Measurements from ENCODE around the gene PHF23. TPM values are rescaled to one million over a fixed set of nuclear protein-coding genes. Genes with fewer than 3 reads are reported as not detected.

The PHF23 gene
- total and polyA plus RNA-seq, 2 donors (not counting 1 experiment from before 2014, with no cell fraction given) = 45.4 to 48.7 TPM

- H3K79me2 ChIP-seq (ENCODE audit: control insufficient read depth, insufficient read depth, low read length) = peaks cover 32% of the 10 kb centered on the region
- H3K4me2 ChIP-seq (ENCODE audit: extremely low read depth, insufficient read depth, low read length) = no peak overlapping the region
- no peaks in the 10 kb centered on the region for H3K27me3 ChIP-seq (ENCODE audit: control insufficient read depth, insufficient read depth, low read length)
- H3K36me3 ChIP-seq (ENCODE audit: control insufficient read depth, insufficient read depth, low read length) = peaks cover 53% of the 10 kb centered on the region
- DNase-seq (ENCODE audit: low read depth in 2 of 2) = no peak
- H3K27ac ChIP-seq (ENCODE audit: insufficient read depth, low read length) = no peak overlapping the region
- H3K4me1 ChIP-seq (ENCODE audit: control insufficient read depth, extremely low read depth, insufficient read depth, low read length) = peaks cover 2% of the 10 kb centered on the region
- H4K20me1 ChIP-seq (ENCODE audit: control insufficient read depth, extremely low read depth, insufficient read depth, low read length) = no peaks in the 10 kb centered on the region
- TF ChIP-seq EZH2 (IDR thresholded peaks at IDR 0.05; ENCODE audit: low read length, missing control alignments) (no peak), CTCF (conservative IDR thresholded peaks at IDR 0.05 in 1 of 2, IDR thresholded peaks at IDR 0.05 in 1 of 2; ENCODE audit: low read depth in 1 of 2, low read length in 2 of 2) (no peak)
- H2AFZ ChIP-seq (ENCODE audit: low read length) = no peak overlapping the region
- H3K4me3 ChIP-seq (replicated peaks in 1 of 4; ENCODE audit: control extremely low read depth in 1 of 4, insufficient read depth in 1 of 4, low read depth in 3 of 4, low read length in 4 of 4) = no peak overlapping the region
- no peaks in the 10 kb centered on the region for H3K9me3 ChIP-seq (ENCODE audit: control insufficient read depth, insufficient read depth, low read depth, low read length)
- no peak overlapping the region for H3K9ac ChIP-seq (ENCODE audit: insufficient read depth, low read length)
These were observed 13.4 kb downstream of the PHF23 start for GRCh38 chr17:7225711-7226331.

- Histone ChIP-seq H3K79me2 (ENCODE audit: control insufficient read depth, insufficient read depth, low read length) (peaks cover 25% of the 10 kb centered on the region), H4K20me1 (ENCODE audit: control insufficient read depth, extremely low read depth, insufficient read depth, low read length) (no peaks in the 10 kb centered on the region)
These were observed 14.6 kb downstream of the PHF23 start for GRCh38 chr17:7224661-7225111.

GRCh38 chr17:7224110-7224509, 15.1 kb downstream of the PHF23 start:
- no peak for DNase-seq (ENCODE audit: low read depth in 2 of 2)
- H3K79me2 ChIP-seq (ENCODE audit: control insufficient read depth, insufficient read depth, low read length) = peaks cover 22% of the 10 kb centered on the region
- TF ChIP-seq CTCF (conservative IDR thresholded peaks at IDR 0.05 in 1 of 2, IDR thresholded peaks at IDR 0.05 in 1 of 2; ENCODE audit: low read depth in 1 of 2, low read length in 2 of 2) (no peak), EZH2 (IDR thresholded peaks at IDR 0.05; ENCODE audit: low read length, missing control alignments) (no peak)
- peaks cover 44% of the 10 kb centered on the region for H3K36me3 ChIP-seq (ENCODE audit: control insufficient read depth, insufficient read depth, low read length)
- no peaks in the 10 kb centered on the region for H3K27me3 ChIP-seq (ENCODE audit: control insufficient read depth, insufficient read depth, low read length)
- H3K4me3 ChIP-seq (replicated peaks in 1 of 4; ENCODE audit: control extremely low read depth in 1 of 4, insufficient read depth in 1 of 4, low read depth in 3 of 4, low read length in 4 of 4) = no peak overlapping the region
- no peak overlapping the region for H3K9ac ChIP-seq (ENCODE audit: insufficient read depth, low read length)
- H3K4me1 ChIP-seq (ENCODE audit: control insufficient read depth, extremely low read depth, insufficient read depth, low read length) = peaks cover 7% of the 10 kb centered on the region
- no peak overlapping the region for H3K27ac ChIP-seq (ENCODE audit: insufficient read depth, low read length)
- no peaks in the 10 kb centered on the region for H4K20me1 ChIP-seq (ENCODE audit: control insufficient read depth, extremely low read depth, insufficient read depth, low read length)
- no peak overlapping the region for H2AFZ ChIP-seq (ENCODE audit: low read length)
- no peak overlapping the region for H3K4me2 ChIP-seq (ENCODE audit: extremely low read depth, insufficient read depth, low read length)
- no peaks in the 10 kb centered on the region for H3K9me3 ChIP-seq (ENCODE audit: control insufficient read depth, insufficient read depth, low read depth, low read length)

More at GRCh38 chr17:7224661-7225111, 14.6 kb downstream of the PHF23 start:
- Histone ChIP-seq H2AFZ (ENCODE audit: low read length) (no peak overlapping the region), H3K9me3 (ENCODE audit: control insufficient read depth, insufficient read depth, low read depth, low read length) (no peaks in the 10 kb centered on the region), H3K36me3 (ENCODE audit: control insufficient read depth, insufficient read depth, low read length) (peaks cover 50% of the 10 kb centered on the region), H3K9ac (ENCODE audit: insufficient read depth, low read length) (no peak overlapping the region), H3K27me3 (ENCODE audit: control insufficient read depth, insufficient read depth, low read length) (no peaks in the 10 kb centered on the region), H3K27ac (ENCODE audit: insufficient read depth, low read length) (no peak overlapping the region), H3K4me1 (ENCODE audit: control insufficient read depth, extremely low read depth, insufficient read depth, low read length) (peaks cover 7% of the 10 kb centered on the region), H3K4me2 (ENCODE audit: extremely low read depth, insufficient read depth, low read length) (no peak overlapping the region), H3K4me3 (replicated peaks in 1 of 4; ENCODE audit: control extremely low read depth in 1 of 4, insufficient read depth in 1 of 4, low read depth in 3 of 4, low read length in 4 of 4) (no peak overlapping the region)
- DNase-seq (ENCODE audit: low read depth in 2 of 2) = no peak
- no peak for TF ChIP-seq CTCF (conservative IDR thresholded peaks at IDR 0.05 in 1 of 2, IDR thresholded peaks at IDR 0.05 in 1 of 2; ENCODE audit: low read depth in 1 of 2, low read length in 2 of 2)
- no peak for TF ChIP-seq EZH2 (IDR thresholded peaks at IDR 0.05; ENCODE audit: low read length, missing control alignments)
